CD14-positive monocyte (primary cell): ENCODE data around the gene APOL3. TPM values are rescaled to one million over a fixed set of nuclear protein-coding genes. Genes with fewer than 3 reads are reported as not detected.
A peak's percentile ranks its signal among the peaks of the same experiment; 100 is the strongest.

ENCODE experiments used
- DNase-seq, 3 donors: peaks; one replicate each; pipeline ENCODE4 v3.0.0-alpha.2; 2011 to 2022
- H2AFZ ChIP-seq: 2 replicates; pipeline ENCODE4 v1.6.0; 2012; ENCODE audit warnings: mild to moderate bottlenecking, low read depth, low read length, inconsistent platforms; ENCODE audit not compliant: insufficient read depth, poor library complexity, severe bottlenecking
- H3K27ac ChIP-seq, 2 donors: 1 replicate in 1 of 2; 2 replicates in 1 of 2; pipeline ENCODE4 v1.5.1; 2012 to 2013; ENCODE audit warnings: low read length in 2 of 2, control low read depth in 1 of 2, inconsistent platforms in 1 of 2, low read depth in 1 of 2, mild to moderate bottlenecking in 1 of 2
- H3K27me3 ChIP-seq, 2 donors: one replicate each; pipeline versions ENCODE4 v1.6.0 to v1.6.1; 2011 to 2013; ENCODE audit warnings: low read length in 2 of 2; ENCODE audit not compliant: control insufficient read depth in 2 of 2, insufficient read depth in 2 of 2
- H3K36me3 ChIP-seq, 2 donors: replicated peaks in 1 of 2; 1 replicate in 1 of 2; 2 replicates in 1 of 2; pipeline versions ENCODE4 v1.5.1 to v1.6.1; 2012 to 2013; ENCODE audit warnings: low read length in 2 of 2, control low read depth in 1 of 2, inconsistent platforms in 1 of 2, mild to moderate bottlenecking in 1 of 2; ENCODE audit not compliant: insufficient read depth in 2 of 2, control insufficient read depth in 1 of 2
- H3K4me1 ChIP-seq, 2 donors: 1 replicate in 1 of 2; 2 replicates in 1 of 2; pipeline versions ENCODE4 v1.5.1 to v1.6.1; 2012 to 2013; ENCODE audit warnings: low read length in 2 of 2, control low read depth in 1 of 2, inconsistent platforms in 1 of 2, mild to moderate bottlenecking in 1 of 2, moderate library complexity in 1 of 2; ENCODE audit not compliant: insufficient read depth in 2 of 2, control insufficient read depth in 1 of 2
- H3K4me2 ChIP-seq: replicated peaks from 2 replicates; pipeline ENCODE3; 2012; ENCODE audit warnings: low read length, moderate library complexity, mild to moderate bottlenecking; ENCODE audit not compliant: poor library complexity, severe bottlenecking; ENCODE audit errors: extremely low read depth
- H3K4me3 ChIP-seq, 3 experiments: fragments of 200-600 bp in 1 of 3; sonication (generic) in 1 of 3; replicated peaks in 1 of 3; 1 replicate in 2 of 3; 2 replicates in 1 of 3; pipeline ENCODE4 v1.5.1; 2011 to 2013; ENCODE audit warnings: low read length in 3 of 3, mild to moderate bottlenecking in 3 of 3, control low read depth in 2 of 3, low read depth in 2 of 3, inconsistent platforms in 1 of 3, moderate library complexity in 1 of 3
- H3K79me2 ChIP-seq: 2 replicates; pipeline ENCODE4 v1.6.0; 2012; ENCODE audit warnings: mild to moderate bottlenecking, control low read depth, inconsistent platforms, low read length, moderate library complexity; ENCODE audit not compliant: insufficient read depth
- H3K9ac ChIP-seq: 2 replicates; pipeline ENCODE4 v1.6.0; 2017; ENCODE audit warnings: low read length, mild to moderate bottlenecking; ENCODE audit not compliant: insufficient read depth, poor library complexity, severe bottlenecking
- H3K9me3 ChIP-seq, 2 donors: replicated peaks in 1 of 2; 1 replicate in 1 of 2; 2 replicates in 1 of 2; pipeline versions ENCODE4 v1.5.1 to v1.6.1; 2012 to 2013; ENCODE audit warnings: low read length in 2 of 2, control low read depth in 1 of 2; ENCODE audit not compliant: control insufficient read depth in 1 of 2, insufficient read depth in 1 of 2
- H4K20me1 ChIP-seq: 2 replicates; pipeline ENCODE4 v1.6.0; 2012; ENCODE audit warnings: mild to moderate bottlenecking, low read length, control low read depth, moderate library complexity; ENCODE audit not compliant: insufficient read depth
- H3K27ac Mint-ChIP-seq, 7 donors: one replicate each; pipeline ENCODE4 v1.8.0; 2020; ENCODE audit warnings: mild to moderate bottlenecking in 7 of 7, mixed read lengths in 7 of 7, moderate library complexity in 6 of 7, inconsistent platforms in 2 of 7
- H3K27me3 Mint-ChIP-seq, 3 donors: one replicate each; pipeline ENCODE4 v1.8.0; 2021 to 2022; ENCODE audit warnings: low read depth in 3 of 3, mild to moderate bottlenecking in 3 of 3, mixed read lengths in 3 of 3, moderate library complexity in 3 of 3, inconsistent platforms in 1 of 3
- H3K36me3 Mint-ChIP-seq, 2 donors: one replicate each; pipeline ENCODE4 v1.8.0; 2020; ENCODE audit warnings: mixed read lengths in 2 of 2, inconsistent platforms in 1 of 2, mild to moderate bottlenecking in 1 of 2
- H3K4me1 Mint-ChIP-seq: one replicate; pipeline ENCODE4 v1.8.0; 2020; ENCODE audit warnings: mild to moderate bottlenecking, mixed read lengths
- H3K4me3 Mint-ChIP-seq, 2 donors: one replicate each; pipeline ENCODE4 v1.8.0; 2020; ENCODE audit warnings: mild to moderate bottlenecking in 2 of 2, mixed read lengths in 2 of 2, moderate library complexity in 1 of 2
- H3K9me3 Mint-ChIP-seq, 7 donors: one replicate each; pipeline ENCODE4 v1.8.0; 2020 to 2022; ENCODE audit warnings: mixed read lengths in 7 of 7, mild to moderate bottlenecking in 6 of 7, moderate library complexity in 6 of 7, inconsistent platforms in 2 of 7
- WGBS: methylation state at CpG from one replicate; pipeline ENCODE4 v1.1.5; 2013; ENCODE audit warnings: missing lambda C conversion rate; ENCODE audit not compliant: insufficient coverage; 5-methylcytosine and 5-hydroxymethylcytosine counted together
- intact Hi-C, 2 donors: fragments of 100-400 bp; cut with micrococcal nuclease; formaldehyde crosslinking; loops; one replicate each; pipeline versions ENCODE4 v1.15.0 to v1.15.1; 2023
- polyA plus RNA-seq, 3 donors: library from polyadenylated mRNA; depleted of rRNA in 1 of 3; unstranded in 2 of 3; stranded (reverse) in 1 of 3; fragments of 300-500 nt in 2 of 3; fragments of >200 nt in 1 of 3; fragmentation: Illumina TruSeq in 2 of 3; gene quantifications; 1 replicate in 2 of 3; 2 replicates in 1 of 3; pipeline ENCODE4 v1.2.3, GENCODE V29; 2012 to 2021
- TF ChIP-seq, protein P1 (sequence below): fragments of 200-600 bp; IDR thresholded peaks from one replicate; pipeline ENCODE4 v1.8.0; 2022; ENCODE audit warnings: antibody characterized with exemption, mild to moderate bottlenecking

Gene APOL3
- polyA plus RNA-seq, 3 donors = 39.9 to 97.0 (median 61.3) TPM

DNA sequence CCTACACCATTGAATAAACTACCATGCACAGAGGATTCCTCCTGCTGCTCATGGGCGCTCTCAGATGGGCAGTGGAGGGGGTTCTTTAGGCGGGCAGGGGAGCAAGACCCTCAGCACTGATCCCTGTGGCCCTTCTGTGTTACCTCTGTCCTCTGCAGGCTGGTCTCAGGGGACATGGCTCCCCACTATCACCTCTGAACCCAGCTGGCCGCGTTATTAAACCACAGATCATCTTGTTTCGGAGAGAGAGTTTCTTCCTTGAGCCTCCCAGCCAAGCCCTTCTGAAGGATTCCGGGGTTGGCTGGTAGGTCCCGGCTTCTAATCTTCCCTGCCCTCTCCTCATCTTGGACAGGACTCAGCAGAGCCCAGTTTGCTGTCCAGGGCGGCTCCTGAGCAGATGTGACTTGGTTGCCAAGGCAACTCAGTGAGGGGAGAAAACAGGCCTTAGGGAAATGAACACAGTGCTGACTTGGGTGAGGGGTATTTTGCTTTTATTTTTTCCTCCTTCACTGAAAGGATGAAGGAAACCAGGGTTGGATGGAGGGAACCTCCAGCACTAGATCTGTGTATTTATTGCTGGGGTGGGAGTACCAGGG, 13.3 kb downstream of the APOL3 start:
- no peak overlapping the region for H3K4me3 ChIP-seq
- no peak overlapping the region for H3K4me2 ChIP-seq
- peaks cover 53 to 90% of the 10 kb centered on the region in 2 donors for H3K36me3 ChIP-seq
- DNase-seq = no peak
- intact Hi-C loops = no loop called here
- H3K4me3 Mint-ChIP-seq = no peak overlapping the region
- TF ChIP-seq, protein P1, sequence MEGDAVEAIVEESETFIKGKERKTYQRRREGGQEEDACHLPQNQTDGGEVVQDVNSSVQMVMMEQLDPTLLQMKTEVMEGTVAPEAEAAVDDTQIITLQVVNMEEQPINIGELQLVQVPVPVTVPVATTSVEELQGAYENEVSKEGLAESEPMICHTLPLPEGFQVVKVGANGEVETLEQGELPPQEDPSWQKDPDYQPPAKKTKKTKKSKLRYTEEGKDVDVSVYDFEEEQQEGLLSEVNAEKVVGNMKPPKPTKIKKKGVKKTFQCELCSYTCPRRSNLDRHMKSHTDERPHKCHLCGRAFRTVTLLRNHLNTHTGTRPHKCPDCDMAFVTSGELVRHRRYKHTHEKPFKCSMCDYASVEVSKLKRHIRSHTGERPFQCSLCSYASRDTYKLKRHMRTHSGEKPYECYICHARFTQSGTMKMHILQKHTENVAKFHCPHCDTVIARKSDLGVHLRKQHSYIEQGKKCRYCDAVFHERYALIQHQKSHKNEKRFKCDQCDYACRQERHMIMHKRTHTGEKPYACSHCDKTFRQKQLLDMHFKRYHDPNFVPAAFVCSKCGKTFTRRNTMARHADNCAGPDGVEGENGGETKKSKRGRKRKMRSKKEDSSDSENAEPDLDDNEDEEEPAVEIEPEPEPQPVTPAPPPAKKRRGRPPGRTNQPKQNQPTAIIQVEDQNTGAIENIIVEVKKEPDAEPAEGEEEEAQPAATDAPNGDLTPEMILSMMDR = no peak
- H2AFZ ChIP-seq = no peak overlapping the region
- peaks cover 0 to 1% (median 0%) of the 10 kb centered on the region in 3 donors for H3K27me3 Mint-ChIP-seq
- H3K36me3 Mint-ChIP-seq = peaks cover 91 to 94% of the 10 kb centered on the region in 2 donors
- no peaks in the 10 kb centered on the region for H3K9me3 ChIP-seq
- no peaks in the 10 kb centered on the region for H3K27me3 ChIP-seq
- peaks cover 52% of the 10 kb centered on the region for H3K4me1 Mint-ChIP-seq
- peaks cover 75% of the 10 kb centered on the region for H4K20me1 ChIP-seq
- WGBS = 87% methylated on average over 3 of the region's 8 CpGs
- H3K27ac Mint-ChIP-seq = peak overlapping the region in 3 of 7 donors; percentile 24 to 65 (median 30)
- peaks cover 29 to 35% of the 10 kb centered on the region in 2 donors for H3K4me1 ChIP-seq
- peaks cover 24% of the 10 kb centered on the region for H3K79me2 ChIP-seq
- H3K27ac ChIP-seq = no peak overlapping the region
- no peak overlapping the region for H3K9ac ChIP-seq
- H3K9me3 Mint-ChIP-seq = peaks cover 0 to 4% (median 1%) of the 10 kb centered on the region in 7 donors

DNA sequence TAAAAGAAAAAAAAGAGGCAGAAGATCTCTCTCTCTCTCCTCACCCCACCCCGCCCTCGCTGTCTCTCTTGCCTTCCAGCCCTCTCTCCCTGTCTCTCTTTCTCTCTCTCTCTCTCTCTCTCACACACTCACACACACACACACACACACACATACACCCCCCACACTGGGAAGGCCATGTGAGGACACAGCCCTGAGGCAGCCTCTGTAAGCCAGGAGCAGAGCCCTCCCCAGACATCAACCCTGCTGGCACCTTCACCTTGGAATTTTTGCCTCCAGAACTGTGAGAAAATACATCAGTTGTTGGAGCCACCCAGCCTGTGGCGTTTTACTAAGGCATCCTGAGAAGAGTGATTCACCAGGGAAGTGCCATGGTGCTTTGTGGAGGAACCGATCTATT, 14.7 kb downstream of the APOL3 start:
- H3K9me3 ChIP-seq = no peaks in the 10 kb centered on the region
- no peak overlapping the region for H2AFZ ChIP-seq
- TF ChIP-seq, protein P1 = no peak
- 100% methylated on average over 2 of the region's 4 CpGs for WGBS
- no peak overlapping the region for H3K4me3 Mint-ChIP-seq
- peaks cover 67 to 93% of the 10 kb centered on the region in 2 donors for H3K36me3 ChIP-seq
- intact Hi-C loops = loop anchor here in 1 of 2 donors (1.0 kb wide), 1 partner anchor 34 kb away; no protein-coding TSS in a partner anchor
- H4K20me1 ChIP-seq = peaks cover 75% of the 10 kb centered on the region
- no peaks in the 10 kb centered on the region for H3K27me3 ChIP-seq
- H3K27ac Mint-ChIP-seq = peak overlapping the region in 3 of 7 donors; percentile 31 to 71 (median 65)
- H3K36me3 Mint-ChIP-seq = peaks cover 91 to 93% of the 10 kb centered on the region in 2 donors
- H3K9ac ChIP-seq = no peak overlapping the region
- peaks cover 11% of the 10 kb centered on the region for H3K79me2 ChIP-seq
- DNase-seq = no peak
- H3K4me3 ChIP-seq = no peak overlapping the region
- peaks cover 0 to 2% (median 0%) of the 10 kb centered on the region in 7 donors for H3K9me3 Mint-ChIP-seq
- no peak overlapping the region for H3K27ac ChIP-seq
- no peak overlapping the region for H3K4me2 ChIP-seq
- peaks cover 0 to 1% (median 0%) of the 10 kb centered on the region in 3 donors for H3K27me3 Mint-ChIP-seq
- H3K4me1 ChIP-seq = peaks cover 23% of the 10 kb centered on the region in 2 donors
- peaks cover 38% of the 10 kb centered on the region for H3K4me1 Mint-ChIP-seq
